Stimulated activated CD4-positive, alpha-beta T cell treated with anti-CD3 and anti-CD28 coated beads, Interleukin-1b, Interleukin-23, amount 100 ng/mL, for 48 hours (primary cell): ENCODE measurements around the gene XRCC4.
"Not testable (repeated sequence)": the region's sequence is repeated elsewhere in the genome, so short reads cannot be mapped to it uniquely, and the experiment has no call there.

Source experiments
- DNase-seq: peaks from one replicate; pipeline ENCODE4 v3.0.0-alpha.2; 2020

Gene XRCC4

GRCh38 chr5:83199126-83199525 lies 121.8 kb downstream of the XRCC4 start:
- DNase-seq = no peak

- no peak for DNase-seq
Observed at GRCh38 chr5:83204651-83205050, 127.3 kb downstream of the XRCC4 start.

- DNase-seq = no peak
Observed at GRCh38 chr5:83209963-83210362, 132.6 kb downstream of the XRCC4 start.

- DNase-seq = no peak
Observed at GRCh38 chr5:83219077-83219476, 141.7 kb downstream of the XRCC4 start.

- DNase-seq = no peak
Observed at GRCh38 chr5:83219495-83219894, 142.1 kb downstream of the XRCC4 start.

GRCh38 chr5:83220331-83220730 lies 143.0 kb downstream of the XRCC4 start:
- DNase-seq = no peak

- no peak for DNase-seq
Observed at GRCh38 chr5:83222906-83223305, 145.6 kb downstream of the XRCC4 start.

GRCh38 chr5:83227611-83228010 lies 150.3 kb downstream of the XRCC4 start:
- DNase-seq = no peak

GRCh38 chr5:83230511-83230910 lies 153.2 kb downstream of the XRCC4 start:
- DNase-seq = no peak

GRCh38 chr5:83244516-83244915 lies 167.2 kb downstream of the XRCC4 start:
- DNase-seq = no peak

GRCh38 chr5:83245037-83245436 lies 167.7 kb downstream of the XRCC4 start:
- DNase-seq = no peak

- DNase-seq = no peak
Observed at GRCh38 chr5:83246071-83246470, 168.7 kb downstream of the XRCC4 start.

- no peak for DNase-seq
Observed at GRCh38 chr5:83249156-83249555, 171.8 kb downstream of the XRCC4 start.

GRCh38 chr5:83251849-83252248 lies 174.5 kb downstream of the XRCC4 start:
- DNase-seq = no peak

- DNase-seq = no peak
Observed at GRCh38 chr5:83253720-83254119, 176.4 kb downstream of the XRCC4 start.

GRCh38 chr5:83255268-83255667 lies 177.9 kb downstream of the XRCC4 start:
- no peak for DNase-seq

GRCh38 chr5:83256091-83256780 lies 178.9 kb downstream of the XRCC4 start:
- no peak for DNase-seq

- DNase-seq = not testable (repeated sequence)
Observed at GRCh38 chr5:83257684-83258083, 180.3 kb downstream of the XRCC4 start.

GRCh38 chr5:83265318-83265717 lies 188.0 kb downstream of the XRCC4 start:
- DNase-seq = no peak

- DNase-seq = no peak
Observed at GRCh38 chr5:83270311-83270710, 193.0 kb downstream of the XRCC4 start.

GRCh38 chr5:83277154-83277553 lies 199.8 kb downstream of the XRCC4 start:
- no peak for DNase-seq

GRCh38 chr5:83277953-83278352 lies 200.6 kb downstream of the XRCC4 start:
- no peak for DNase-seq

- no peak for DNase-seq
Observed at GRCh38 chr5:83281176-83281575, 203.8 kb downstream of the XRCC4 start.

- DNase-seq = no peak
Observed at GRCh38 chr5:83281658-83282057, 204.3 kb downstream of the XRCC4 start.

GRCh38 chr5:83283761-83284160 lies 206.4 kb downstream of the XRCC4 start:
- no peak for DNase-seq
